ENCODE data around the gene ADAM17.

GRCh38 chr2:9556121-9556743 is 602 bp upstream of the ADAM17 start:
- TF ChIP-seq CTCF (conservative IDR thresholded peaks at IDR 0.05; ENCODE audit: low read length) (no peak), EZH2phosphoT487 (IDR thresholded peaks at IDR 0.05; ENCODE audit: borderline replicate concordance) (no peak)

All from Loucy (cell line).